Glomerular endothelial cell (primary cell): ENCODE data around the gene ZNF316. TPM values are rescaled to one million over a fixed set of nuclear protein-coding genes. Genes with fewer than 3 reads are reported as not detected.
"Not testable (repeated sequence)": the region's sequence is repeated elsewhere in the genome, so short reads cannot be mapped to it uniquely, and the experiment has no call there.

Experiments
- DNase-seq: peaks from one replicate; pipeline ENCODE4 v3.0.0-alpha.2; 2011; ENCODE audit warnings: low read depth, low spot score; ENCODE audit errors: extremely low read depth
- total RNA-seq: library from RNA; depleted of rRNA; stranded (reverse); fragments of >200 nt; gene quantifications from 2 replicates; pipeline ENCODE4 v1.2.3, GENCODE V29; 2015

ZNF316 gene
- total RNA-seq, 1 donor from 2014 or later: 30.7 TPM

DNA sequence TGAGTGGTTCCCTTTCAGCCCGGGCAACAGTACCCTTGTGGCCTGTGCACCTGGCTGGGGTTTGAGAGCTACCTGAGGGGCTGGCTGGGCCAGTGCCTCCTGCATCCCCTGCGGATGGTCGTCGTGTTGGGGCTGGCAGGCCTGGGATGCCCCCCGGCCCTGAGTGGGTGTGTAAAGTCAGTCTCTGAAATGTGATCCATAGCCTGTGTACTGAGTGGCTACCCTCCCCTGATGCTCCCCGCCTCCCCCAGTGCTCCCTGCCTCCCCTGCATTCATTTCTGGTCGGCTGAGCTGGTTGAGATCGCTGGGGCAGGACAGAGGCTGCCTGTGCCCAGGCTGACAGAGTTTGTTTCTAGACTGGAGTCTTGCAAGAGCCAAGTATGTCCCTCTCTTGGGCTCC, 9.3 kb downstream of the ZNF316 start:
- no peak for DNase-seq

DNA sequence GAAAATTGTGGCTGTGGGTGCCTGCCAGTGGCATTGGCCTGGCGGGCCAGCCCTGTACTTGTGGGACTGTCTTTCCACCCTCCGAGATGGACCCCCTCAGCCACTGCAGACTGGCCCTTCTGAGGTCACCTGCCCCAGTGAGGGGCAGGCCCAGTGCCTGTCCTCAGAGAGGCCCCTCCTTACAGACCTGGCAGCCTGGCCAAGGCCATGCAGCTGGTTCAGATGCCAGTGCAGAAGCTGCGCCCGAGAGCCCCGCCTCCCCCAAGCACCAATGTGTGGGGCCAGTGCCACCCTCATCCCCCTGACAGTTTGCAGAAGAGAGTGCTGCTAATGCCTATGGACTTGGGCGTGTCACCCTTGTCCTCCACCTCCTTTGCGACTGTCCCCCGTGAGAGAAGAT, 10.0 kb downstream of the ZNF316 start:
- DNase-seq: no peak

GRCh38 chr7:6647541-6647940, 10.4 kb downstream of the ZNF316 start:
- no peak for DNase-seq

DNA sequence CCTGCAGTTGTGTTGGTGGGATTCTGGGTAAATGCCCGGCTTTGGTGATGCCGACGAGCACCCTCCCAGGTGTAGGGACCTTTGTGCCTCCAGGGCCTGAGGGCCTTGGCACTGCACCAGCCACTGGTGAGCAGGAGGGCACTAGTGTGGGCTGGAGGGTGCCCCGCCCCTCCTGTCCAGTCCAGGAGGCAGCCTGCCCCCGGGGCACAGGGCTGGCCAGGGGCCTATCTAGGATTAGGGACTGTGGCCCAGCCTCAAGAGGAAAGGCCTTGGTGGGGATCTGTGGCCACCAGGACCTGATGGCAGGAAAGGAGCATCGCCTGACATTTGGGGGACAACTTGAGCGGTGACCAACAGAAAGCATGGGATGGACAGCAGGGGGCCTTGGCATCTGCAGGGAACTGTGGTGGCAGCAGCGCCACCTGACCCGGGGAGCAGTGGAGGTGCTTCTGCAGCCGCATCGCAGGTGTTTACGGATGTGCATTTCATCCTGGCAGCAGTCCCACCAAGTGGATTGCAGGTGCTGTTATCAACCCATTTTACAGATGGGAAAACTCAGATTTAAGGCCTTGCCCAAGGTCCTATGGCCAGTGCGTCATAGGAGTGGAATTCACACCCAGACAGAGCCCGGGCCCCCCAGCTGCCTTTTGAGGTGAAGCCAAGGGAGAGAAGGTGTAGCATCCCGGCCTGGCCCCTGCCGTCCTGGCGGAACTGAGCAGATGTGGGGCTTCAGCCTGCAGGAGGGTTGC, 11.1 kb downstream of the ZNF316 start:
- DNase-seq: no peak

DNA sequence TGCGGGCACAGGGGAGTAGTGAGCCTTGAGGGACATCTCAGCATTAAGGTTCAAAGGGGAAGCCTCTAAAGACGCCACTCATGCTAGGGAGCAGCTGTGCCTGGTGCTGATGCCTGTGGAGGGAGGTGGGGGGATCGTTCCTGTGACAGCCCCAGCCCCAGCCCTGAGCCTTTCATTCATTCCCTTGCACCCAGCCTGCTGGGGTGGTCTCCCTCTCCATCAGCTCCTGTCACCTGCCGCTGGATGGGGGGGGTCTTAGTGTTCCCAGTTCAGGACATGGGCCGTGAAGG, 11.6 kb downstream of the ZNF316 start:
- no peak for DNase-seq

- DNase-seq: no peak
Observed at GRCh38 chr7:6649241-6649961, 12.3 kb downstream of the ZNF316 start.

DNA sequence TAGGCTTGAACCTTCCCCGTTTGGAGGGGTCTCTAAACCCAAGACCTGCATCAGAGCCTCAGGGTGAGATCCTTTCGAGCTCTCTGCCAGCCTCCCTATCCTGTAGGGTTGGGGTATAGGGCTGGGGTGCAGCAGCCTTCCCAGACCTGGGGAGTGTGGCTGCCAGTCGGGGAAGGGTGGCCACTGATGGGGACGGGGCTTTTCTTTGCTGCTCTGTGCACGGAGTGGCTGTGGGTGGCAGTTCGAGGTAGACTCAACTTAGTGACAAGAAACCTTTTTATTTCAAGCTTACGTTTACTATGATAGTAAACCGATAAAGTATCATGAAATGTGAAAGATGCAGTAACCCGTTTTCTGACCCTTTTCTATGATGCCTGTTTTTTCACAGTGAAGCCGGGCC, 13.0 kb downstream of the ZNF316 start:
- no peak for DNase-seq

GRCh38 chr7:6650521-6651011, 13.4 kb downstream of the ZNF316 start:
- no peak for DNase-seq

- DNase-seq: no peak
Observed at GRCh38 chr7:6651851-6652445, 14.8 kb downstream of the ZNF316 start.

- no peak for DNase-seq
Observed at GRCh38 chr7:6652446-6653011, 15.4 kb downstream of the ZNF316 start.

DNA sequence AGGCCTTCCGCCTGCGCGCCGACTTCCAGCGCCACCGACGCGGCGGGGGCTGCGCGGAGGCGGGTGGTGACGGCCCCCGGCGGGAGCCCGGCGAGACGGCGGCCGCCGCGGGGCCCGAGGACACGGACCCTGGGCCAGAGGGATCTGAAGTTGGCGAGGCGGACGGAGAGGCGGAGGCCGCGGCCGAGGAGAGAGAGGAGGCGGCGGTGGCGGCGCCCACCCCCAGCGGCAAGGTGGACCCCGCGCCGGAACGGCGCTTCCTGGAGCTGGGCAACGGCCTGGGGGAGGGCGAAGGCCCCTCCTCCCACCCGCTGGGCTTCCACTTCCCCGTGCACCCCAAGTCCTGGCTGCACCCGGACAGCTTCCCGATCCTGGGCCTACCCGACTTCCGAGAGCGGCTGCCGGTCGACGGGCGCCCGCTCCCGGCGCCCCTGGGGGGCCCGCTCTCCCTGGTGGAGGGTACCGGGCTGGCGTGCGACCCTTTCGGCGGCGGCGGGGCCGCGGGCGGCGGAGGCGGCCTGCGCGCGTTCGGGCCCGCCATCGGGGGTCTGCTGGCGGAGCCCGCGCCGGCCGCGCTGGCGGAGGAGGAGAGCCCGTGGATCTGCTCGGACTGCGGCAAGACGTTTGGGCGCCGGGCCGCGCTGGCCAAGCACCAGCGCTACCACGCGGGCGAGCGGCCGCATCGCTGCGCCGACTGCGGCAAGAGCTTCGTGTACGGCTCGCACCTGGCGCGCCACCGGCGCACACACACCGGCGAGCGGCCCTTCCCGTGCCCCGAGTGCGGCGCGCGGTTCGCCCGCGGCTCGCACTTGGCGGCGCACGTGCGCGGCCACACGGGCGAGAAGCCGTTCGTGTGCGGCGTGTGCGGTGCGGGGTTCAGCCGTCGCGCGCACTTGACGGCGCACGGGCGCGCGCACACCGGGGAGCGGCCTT, 16.2 kb downstream of the ZNF316 start:
- DNase-seq: no peak

DNA sequence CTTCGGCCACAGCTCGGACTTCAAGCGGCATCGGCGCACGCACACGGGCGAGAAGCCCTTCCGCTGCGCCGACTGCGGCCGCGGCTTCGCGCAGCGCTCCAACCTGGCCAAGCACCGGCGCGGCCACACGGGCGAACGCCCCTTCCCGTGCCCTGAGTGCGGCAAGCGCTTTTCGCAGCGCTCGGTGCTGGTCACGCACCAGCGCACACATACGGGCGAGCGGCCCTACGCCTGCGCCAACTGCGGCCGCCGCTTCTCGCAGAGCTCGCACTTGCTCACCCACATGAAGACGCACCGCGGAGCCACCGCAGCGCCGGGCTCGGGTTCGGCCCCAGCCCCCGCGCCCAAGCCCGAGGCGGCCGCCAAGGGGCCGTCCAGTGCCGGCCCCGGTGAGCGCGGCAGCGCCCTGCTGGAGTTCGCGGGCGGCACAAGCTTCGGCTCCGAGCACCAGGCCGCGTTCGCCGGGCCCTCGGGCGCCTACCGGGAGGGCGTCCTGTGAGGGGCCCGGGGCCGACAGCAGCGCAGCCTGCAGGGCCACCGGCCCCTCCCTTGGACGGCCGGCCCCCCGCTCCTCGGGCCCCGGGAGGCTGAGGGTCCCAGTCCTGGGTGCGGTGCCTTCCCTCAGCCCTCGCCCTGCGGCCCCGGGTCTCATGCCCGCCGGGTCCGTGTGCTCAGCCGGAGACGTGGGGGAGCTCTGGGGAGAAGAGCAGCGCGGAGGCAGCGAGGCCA, 17.2 kb downstream of the ZNF316 start:
- DNase-seq: no peak

GRCh38 chr7:6654842-6655610, 17.9 kb downstream of the ZNF316 start:
- DNase-seq: no peak

DNA sequence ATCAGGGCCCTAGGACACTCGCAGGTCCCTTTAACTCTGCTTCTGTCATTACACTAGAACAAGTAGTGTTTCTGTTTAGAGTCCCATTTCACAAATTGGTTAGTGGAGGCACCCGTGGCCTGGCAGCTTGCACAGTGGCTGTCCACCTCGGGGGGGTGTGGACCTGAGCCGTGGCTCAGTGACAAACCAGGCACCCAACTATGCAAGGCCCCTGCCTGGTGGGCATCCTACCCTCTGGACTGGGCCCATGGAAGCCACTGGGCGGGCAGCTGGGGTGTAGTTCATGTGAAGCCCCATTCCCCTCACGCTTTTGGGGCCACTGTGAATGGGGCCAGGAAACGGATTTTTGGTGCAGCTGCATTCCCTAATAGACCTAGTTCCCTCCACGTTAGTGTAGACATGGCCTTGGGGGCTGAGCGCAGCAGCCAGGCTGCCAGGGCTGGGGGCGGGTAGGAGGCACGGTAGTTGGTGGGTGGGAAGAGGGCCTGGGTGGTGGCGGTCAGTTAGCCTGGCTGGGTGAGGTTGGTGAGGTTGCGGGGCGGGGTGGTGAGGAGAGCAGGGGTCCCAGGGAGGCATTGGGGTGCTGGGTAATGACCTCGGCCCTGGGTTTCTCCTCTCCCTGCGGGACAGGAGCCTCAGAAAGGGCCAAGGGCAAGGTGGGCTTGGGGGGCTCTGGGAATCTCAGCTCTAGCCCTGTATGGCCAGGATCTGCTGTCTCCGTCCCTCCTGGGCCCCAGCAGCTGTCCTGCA, 18.7 kb downstream of the ZNF316 start:
- no peak for DNase-seq

- no peak for DNase-seq
Observed at GRCh38 chr7:6656413-6656812, 19.3 kb downstream of the ZNF316 start.

GRCh38 chr7:6658618-6659345, 21.7 kb downstream of the ZNF316 start:
- no peak for DNase-seq

- not testable (repeated sequence) for DNase-seq
Observed at GRCh38 chr7:6670851-6671250, 33.7 kb downstream of the ZNF316 start.
